H1 (cell line): ENCODE results near the gene BBS1. TPM values are rescaled to one million over a fixed set of nuclear protein-coding genes. Genes with fewer than 3 reads are reported as not detected.
A peak's percentile ranks its signal among the peaks of the same experiment; 100 is the strongest.

Source experiments
- CTCF ChIA-PET: fragments of 300-600 bp; sonication (Branson Sonifier 250); formaldehyde crosslinking; loops from one replicate; lab custom pipeline; 2021; ENCODE audit not compliant: partially characterized antibody; lab: Charles Lee
- POLR2A ChIA-PET: fragments of 300-600 bp; sonication (Branson Sonifier 250); formaldehyde crosslinking; loops from one replicate; lab custom pipeline; 2021; ENCODE audit warnings: inconsistent platforms; ENCODE audit not compliant: partially characterized antibody; lab: Charles Lee
- DNase-seq, 2 experiments: peaks; one replicate each; pipeline versions ENCODE4 v3.0.0 to v3.0.0-alpha.2; 2010 to 2022; ENCODE audit warnings: low spot score in 2 of 2, low read depth in 1 of 2, mixed read lengths in 1 of 2
- FAIRE-seq: peaks from 2 replicates; lab custom pipeline; 2011; peaks lifted over from hg19 to GRCh38; lab: Jason Lieb, UNC
- H2AFZ ChIP-seq: 2 replicates; pipeline ENCODE4 v1.8.1; 2012; ENCODE audit warnings: low read length, inconsistent platforms
- H2AK5ac ChIP-seq: 2 replicates; pipeline ENCODE4 v1.6.1; 2013; ENCODE audit warnings: low read depth, low read length
- H2BK120ac ChIP-seq: replicated peaks from 2 replicates; pipeline ENCODE3; 2013; ENCODE audit warnings: low read depth, low read length, inconsistent platforms
- H2BK12ac ChIP-seq: 2 replicates; pipeline ENCODE4 v1.6.1; 2013; ENCODE audit warnings: low read depth, low read length
- H2BK15ac ChIP-seq: 2 replicates; pipeline ENCODE4 v1.6.1; 2013; ENCODE audit warnings: low read length
- H2BK20ac ChIP-seq: 2 replicates; pipeline ENCODE4 v1.6.1; 2013; ENCODE audit warnings: low read length
- H2BK5ac ChIP-seq: 2 replicates; pipeline ENCODE4 v1.6.1; 2013; ENCODE audit warnings: low read depth, low read length
- H3K14ac ChIP-seq: 2 replicates; pipeline ENCODE4 v1.6.1; 2013; ENCODE audit warnings: inconsistent platforms; ENCODE audit not compliant: insufficient read length
- H3K18ac ChIP-seq: 2 replicates; pipeline ENCODE4 v1.6.1; 2013; ENCODE audit warnings: low read length; ENCODE audit errors: extremely low read depth
- H3K23ac ChIP-seq: 2 replicates; pipeline ENCODE4 v1.6.1; 2013; ENCODE audit warnings: inconsistent platforms; ENCODE audit not compliant: insufficient read length
- H3K23me2 ChIP-seq: 2 replicates; pipeline ENCODE4 v1.6.1; 2013; ENCODE audit warnings: low read depth, low read length
- H3K27ac ChIP-seq: 2 replicates; pipeline ENCODE4 v1.6.1; 2011; ENCODE audit warnings: low read depth, low read length, inconsistent platforms
- H3K27me3 ChIP-seq, 4 experiments: replicated peaks in 1 of 4; 1 replicate in 1 of 4; 2 replicates in 3 of 4; pipeline versions ENCODE4 v1.6.1 to v1.8.1; 2011 to 2013; ENCODE audit warnings: low read length in 3 of 4, mild to moderate bottlenecking in 3 of 4, inconsistent platforms in 2 of 4, mixed read lengths in 2 of 4, moderate library complexity in 1 of 4; ENCODE audit not compliant: control insufficient read depth in 3 of 4, insufficient read depth in 3 of 4; ENCODE audit errors: extremely low read depth in 1 of 4
- H3K36me3 ChIP-seq, 4 experiments: 2 replicates each; pipeline versions ENCODE4 v1.6.1 to v1.8.1; 2011 to 2013; ENCODE audit warnings: mild to moderate bottlenecking in 4 of 4, low read length in 3 of 4, moderate library complexity in 2 of 4, control low read depth in 1 of 4, inconsistent platforms in 1 of 4; ENCODE audit not compliant: insufficient read depth in 4 of 4, control insufficient read depth in 2 of 4
- H3K4ac ChIP-seq: replicated peaks from 2 replicates; pipeline ENCODE3; 2013; ENCODE audit warnings: low read length, low read depth, mixed read lengths, inconsistent platforms; ENCODE audit not compliant: insufficient read length
- H3K4me1 ChIP-seq, 4 experiments: replicated peaks in 1 of 4; 1 replicate in 1 of 4; 2 replicates in 3 of 4; pipeline versions ENCODE4 v1.6.1 to v1.8.1; 2011 to 2013; ENCODE audit warnings: low read length in 3 of 4, inconsistent platforms in 2 of 4, mixed read lengths in 1 of 4; ENCODE audit not compliant: insufficient read depth in 4 of 4, control insufficient read depth in 3 of 4
- H3K4me2 ChIP-seq, 2 experiments: 2 replicates each; pipeline versions ENCODE4 v1.6.1 to v1.8.1; 2011 to 2013; ENCODE audit warnings: low read depth in 2 of 2, low read length in 2 of 2, control low read depth in 1 of 2, inconsistent platforms in 1 of 2, mild to moderate bottlenecking in 1 of 2; ENCODE audit not compliant: insufficient read depth in 1 of 2
- H3K4me3 ChIP-seq, 4 experiments: fragments of 200-600, 300-600 bp in 1 of 4; sonication (generic), shearing (Covaris generic), sonication (Bioruptor Twin) in 1 of 4; 2 replicates each; pipeline versions ENCODE4 v1.5.1 to v1.8.1; 2011 to 2016; ENCODE audit warnings: low read length in 4 of 4, low read depth in 3 of 4, control low read depth in 2 of 4, inconsistent platforms in 2 of 4, mild to moderate bottlenecking in 2 of 4, mixed read lengths in 1 of 4, moderate library complexity in 1 of 4; ENCODE audit not compliant: insufficient read depth in 2 of 4; ENCODE audit errors: extremely low read depth in 1 of 4
- H3K56ac ChIP-seq: replicated peaks from 2 replicates; pipeline ENCODE3; 2013; ENCODE audit warnings: low read depth, mild to moderate bottlenecking, mixed read lengths, low read length, inconsistent platforms; ENCODE audit not compliant: insufficient read length
- H3K79me1 ChIP-seq: 2 replicates; pipeline ENCODE4 v1.6.1; 2013; ENCODE audit warnings: low read depth, low read length, control low read depth
- H3K79me2 ChIP-seq, 2 experiments: 2 replicates each; pipeline versions ENCODE4 v1.6.1 to v1.8.1; 2012 to 2013; ENCODE audit warnings: low read length in 2 of 2, mild to moderate bottlenecking in 2 of 2, inconsistent platforms in 1 of 2; ENCODE audit not compliant: insufficient read depth in 2 of 2, control insufficient read depth in 1 of 2
- H3K9ac ChIP-seq, 4 experiments: replicated peaks in 1 of 4; 1 replicate in 1 of 4; 2 replicates in 3 of 4; pipeline versions ENCODE4 v1.6.1 to v1.8.1; 2011 to 2013; ENCODE audit warnings: low read depth in 3 of 4, low read length in 3 of 4, control low read depth in 2 of 4, mild to moderate bottlenecking in 2 of 4, moderate library complexity in 2 of 4, inconsistent platforms in 1 of 4; ENCODE audit errors: extremely low read depth in 1 of 4
- H3K9me3 ChIP-seq, 2 experiments: 2 replicates each; pipeline versions ENCODE4 v1.6.1 to v1.8.1; 2012 to 2013; ENCODE audit warnings: mild to moderate bottlenecking in 2 of 2, moderate library complexity in 2 of 2, control low read depth in 1 of 2, inconsistent platforms in 1 of 2, low read depth in 1 of 2, low read length in 1 of 2, mixed read lengths in 1 of 2; ENCODE audit not compliant: insufficient read depth in 2 of 2
- H4K20me1 ChIP-seq, 2 experiments: replicated peaks in 1 of 2; 2 replicates each; pipeline versions ENCODE3 to v1.8.1; 2011 to 2013; ENCODE audit warnings: inconsistent platforms in 2 of 2, low read length in 2 of 2, mild to moderate bottlenecking in 1 of 2; ENCODE audit not compliant: insufficient read depth in 2 of 2, control insufficient read depth in 1 of 2
- H4K5ac ChIP-seq: 2 replicates; pipeline ENCODE4 v1.6.1; 2013; ENCODE audit warnings: low read length, low read depth, mixed read lengths, inconsistent platforms; ENCODE audit not compliant: insufficient read length
- H4K8ac ChIP-seq: 2 replicates; pipeline ENCODE4 v1.8.0; 2013; ENCODE audit warnings: mild to moderate bottlenecking, moderate library complexity, low read length, inconsistent platforms; ENCODE audit not compliant: insufficient read depth; ENCODE audit errors: extremely low read depth
- H4K91ac ChIP-seq: replicated peaks from 2 replicates; pipeline ENCODE3; 2013; ENCODE audit warnings: low read length, mixed read lengths, inconsistent platforms; ENCODE audit not compliant: insufficient read length
- CEBPB ChIP-seq: IDR thresholded peaks from 2 replicates; pipeline ENCODE4 v1.6.1; 2012; ENCODE audit warnings: low read depth, low read length
- JUN ChIP-seq: IDR thresholded peaks from 2 replicates; pipeline ENCODE4 v1.6.1; 2011; ENCODE audit warnings: low read depth, mild to moderate bottlenecking, improper control_type of control experiment, low read length
- SP4 ChIP-seq: IDR thresholded peaks from 2 replicates; pipeline ENCODE4 v1.6.1; 2012; ENCODE audit warnings: low read length, inconsistent platforms
- YY1 ChIP-seq: IDR thresholded peaks from 2 replicates; pipeline ENCODE4 v1.6.1; 2011; ENCODE audit warnings: low read depth, mild to moderate bottlenecking, low read length
- WGBS, 2 experiments: shearing (Covaris generic) in 1 of 2; methylation state at CpG; one replicate each; pipeline versions ENCODE4 v1.1.6 to v1.1.7; 2013 to 2015; ENCODE audit warnings: low lambda C conversion rate in 2 of 2, mixed read lengths in 2 of 2, inconsistent platforms in 1 of 2, low coverage in 1 of 2, missing lambda C conversion rate in 1 of 2; ENCODE audit not compliant: insufficient replicate concordance in 2 of 2, insufficient coverage in 1 of 2, insufficient read length in 1 of 2; ENCODE audit errors: extremely low coverage in 1 of 2, missing lambda C conversion rate in 1 of 2; 5-methylcytosine and 5-hydroxymethylcytosine counted together
- polyA plus RNA-seq, 7 experiments: library from polyadenylated mRNA; depleted of rRNA in 3 of 7; stranded (reverse) in 5 of 7; unstranded in 2 of 7; fragments of >200 nt in 5 of 7; fragments of 200-250 nt in 2 of 7; gene quantifications; 1 replicate in 5 of 7; 2 replicates in 1 of 7; 4 replicates in 1 of 7; pipeline versions ENCODE4 v1.2.1 to v1.2.3, GENCODE V29; 2011 to 2013; ENCODE audit warnings: missing spikeins in 2 of 7, mixed read lengths in 2 of 7
- total RNA-seq: library from RNA; stranded (reverse); fragmentation: NEBNext Ultra II Directional; extraction: Animal tissue kit (Norgen Biotek cat#: 25700); gene quantifications from 2 replicates; pipeline ENCODE4 v1.2.1, GENCODE V29; 2021

Gene BBS1
- total and polyA plus RNA-seq, 2 of the 8 experiments (the other 6 are each of a cell fraction or from before 2014, with no cell fraction given) = 19.1 to 19.5 TPM

GRCh38 chr11:66559142-66559865 is 48.9 kb downstream of the BBS1 start:
- WGBS, 2 experiments = 90% methylated on average over 27 of the region's 50 CpGs; no CpG with 5 or more reads in 1 of the 2 experiments
- Histone ChIP-seq H3K4me1 (peaks cover 0 to 2% (median 0%) of the 10 kb centered on the region in 4 experiments; a peak in 1 of 7 replicates), H3K9ac (no peak overlapping the region; a peak in 1 of 7 replicates), H3K79me1 (no peaks in the 10 kb centered on the region), H3K36me3 (peaks cover 25 to 63% (median 52%) of the 10 kb centered on the region in 4 experiments), H3K4me2 (no peak overlapping the region), H2BK12ac (no peak overlapping the region), H2BK20ac (no peak overlapping the region), H2BK120ac (no peak overlapping the region), H3K79me2 (no peaks in the 10 kb centered on the region), H3K23ac (no peak overlapping the region), H3K9me3 (no peaks in the 10 kb centered on the region), H3K14ac (no peak overlapping the region), H3K4me3 (no peak overlapping the region), H3K56ac (no peak overlapping the region), H3K23me2 (no peaks in the 10 kb centered on the region), H3K27ac (no peak overlapping the region), H3K4ac (no peak overlapping the region), H2AK5ac (no peak overlapping the region), H2AFZ (no peak overlapping the region), H4K20me1 (peaks cover 0 to 5% of the 10 kb centered on the region in 2 experiments), H4K8ac (no peak overlapping the region), H3K18ac (no peak overlapping the region), H4K5ac (no peak overlapping the region), H4K91ac (no peak overlapping the region), H2BK15ac (no peak overlapping the region), H2BK5ac (no peak overlapping the region), H3K27me3 (no peaks in the 10 kb centered on the region)
- POLR2A ChIA-PET = interaction anchor here (0.7 to 7.4 kb wide), 7 partner anchors 8 to 188 kb away, joined by 3 to 54 read pairs (median 5); partner anchors contain the start of genes ACTN3, CTSF, RBM14 and RBM4
- TF ChIP-seq SP4 (no peak), CEBPB (peak; percentile 80), JUN (no peak), YY1 (no peak)
- DNase-seq (no peak), FAIRE-seq (no peak)
- CTCF ChIA-PET = interaction anchor here (0.6 to 1.7 kb wide), 3 partner anchors 11 to 68 kb away, joined by 3 to 7 read pairs (median 4); no protein-coding TSS in a partner anchor
